Heart left ventricle (tissue), 16 donors: ENCODE results near the gene PSTPIP1. TPM values are rescaled to one million over a fixed set of nuclear protein-coding genes. Genes with fewer than 3 reads are reported as not detected.

Experiments
- ATAC-seq, 4 donors: fragments of 200-7000 bp; cut with Tn5 transposase; one replicate each; pipeline ENCODE4 v1.9.1; 2020 to 2022; ENCODE audit warnings: moderate library complexity in 4 of 4, mild to moderate bottlenecking in 3 of 4, moderate number of reproducible peaks in 1 of 4
- DNase-seq, 5 donors: peaks; one replicate each; pipeline ENCODE4 v3.0.0-alpha.2; 2020
- H3K27ac ChIP-seq, 12 donors: fragments of 200-600 bp; sonication (generic) in 4 of 12; one replicate each; pipeline versions ENCODE4 v1.5.0 to v1.8.0; 2016 to 2022; ENCODE audit warnings: mild to moderate bottlenecking in 2 of 12
- H3K27me3 ChIP-seq, 9 donors: fragments of 200-600 bp; sonication (generic) in 2 of 9; one replicate each; pipeline versions ENCODE4 v1.5.1 to v1.8.0; 2016 to 2022; ENCODE audit warnings: mild to moderate bottlenecking in 3 of 9
- H3K36me3 ChIP-seq, 9 donors: fragments of 200-600 bp; sonication (generic) in 2 of 9; one replicate each; pipeline versions ENCODE4 v1.5.0 to v1.8.0; 2018 to 2022; ENCODE audit warnings: mild to moderate bottlenecking in 2 of 9
- H3K4me1 ChIP-seq, 12 donors: fragments of 200-600 bp; sonication (generic) in 4 of 12; one replicate each; pipeline versions ENCODE4 v1.5.0 to v1.8.0; 2016 to 2022; ENCODE audit warnings: mild to moderate bottlenecking in 3 of 12
- H3K4me3 ChIP-seq, 12 donors: fragments of 200-600 bp; sonication (generic) in 4 of 12; one replicate each; pipeline versions ENCODE4 v1.5.0 to v1.8.0; 2017 to 2022; ENCODE audit warnings: mild to moderate bottlenecking in 9 of 12, moderate library complexity in 4 of 12
- H3K9me3 ChIP-seq, 12 donors: fragments of 200-600 bp; sonication (generic) in 4 of 12; one replicate each; pipeline versions ENCODE4 v1.5.0 to v1.8.0; 2016 to 2022; ENCODE audit warnings: mild to moderate bottlenecking in 1 of 12
- POLR2A ChIP-seq, 2 donors: fragments of 450-650 bp; IDR thresholded peaks; one replicate each; pipeline ENCODE4 v1.6.1; 2017; ENCODE audit warnings: antibody characterized with exemption in 2 of 2, mild to moderate bottlenecking in 2 of 2, moderate library complexity in 2 of 2
- WGBS, 4 donors: extraction: QIAGEN DNeasy Blood & Tissue Kit in 2 of 4; methylation state at CpG; one replicate each; pipeline versions ENCODE4 v1.1.5 to v1.1.7; 2013 to 2018; 5-methylcytosine and 5-hydroxymethylcytosine counted together
- intact Hi-C, 10 donors: fragments of 100-400 bp; cut with DNase I; formaldehyde crosslinking; loops; one replicate each; pipeline versions ENCODE4 v1.11.1 to v1.14.2; 2022
- polyA plus RNA-seq, 2 donors: library from polyadenylated mRNA; stranded (reverse); fragments of 200-250 nt; gene quantifications; one replicate each; pipeline ENCODE4 v1.2.3, GENCODE V29; 2013
- total RNA-seq, 9 donors: library from RNA; depleted of rRNA in 2 of 9; stranded (reverse); fragments of >200 nt in 2 of 9; fragmentation: NEBNext Ultra II Directional in 3 of 9; extraction: Animal tissue kit (Norgen Biotek cat#: 25700) in 3 of 9; gene quantifications; one replicate each; pipeline versions ENCODE4 v1.1.0 to v1.2.4, GENCODE V29; 2016 to 2023
- TF ChIP-seq, protein P1 (sequence below), 12 donors: fragments of 200-600 bp; sonication (generic) in 4 of 12; IDR thresholded peaks; one replicate each; pipeline versions ENCODE4 v1.5.0 to v1.8.0; 2018 to 2022; ENCODE audit warnings: antibody characterized with exemption in 12 of 12, mild to moderate bottlenecking in 5 of 12
- donor health status: ischemic (EF 13 %, LVEDD 7.1; RV severe dilation, severe dysfunction).
- donor health status: healthy with polysubstance abuse.
- donor health status: DM: no; HTN: yes; CAD: no.
- donor health status: DM: no; HTN: no; CAD: no.
- donor health status: ischemic (EF 25% LVEDD 6.9; RV normal size, moderate dysfunction).
- donor health status: ischemic (EF 25% LVEDD 5.7; RV mildly dilated, moderate dysfunction).
- donor health status: healthy.
- donor health status: DM: yes; HTN: yes; CAD: no.
- donor health status: ischemic (EF 35%, LVEDD 5.7; RV mildly dilated, moderate dysfunction).
- donor health status: nonischemic (EF 11% LVEDD 7.7; RV severe dilation, severe dysfunction).
- donor health status: DM: yes; HTN: yes; CAD: no.
- donor health status: PGD.
- donor health status: ischemic (EF 29% LVEDD 5.4; RV normal size, mild dysfunction).
- donor health status: nonischemic (EF 23%, LVEDD 6.1; RV moderate dilation, normal function).

The PSTPIP1 gene
- total and polyA plus RNA-seq, 11 donors, result 1.3 to 17.2 (median 2.9) TPM

DNA sequence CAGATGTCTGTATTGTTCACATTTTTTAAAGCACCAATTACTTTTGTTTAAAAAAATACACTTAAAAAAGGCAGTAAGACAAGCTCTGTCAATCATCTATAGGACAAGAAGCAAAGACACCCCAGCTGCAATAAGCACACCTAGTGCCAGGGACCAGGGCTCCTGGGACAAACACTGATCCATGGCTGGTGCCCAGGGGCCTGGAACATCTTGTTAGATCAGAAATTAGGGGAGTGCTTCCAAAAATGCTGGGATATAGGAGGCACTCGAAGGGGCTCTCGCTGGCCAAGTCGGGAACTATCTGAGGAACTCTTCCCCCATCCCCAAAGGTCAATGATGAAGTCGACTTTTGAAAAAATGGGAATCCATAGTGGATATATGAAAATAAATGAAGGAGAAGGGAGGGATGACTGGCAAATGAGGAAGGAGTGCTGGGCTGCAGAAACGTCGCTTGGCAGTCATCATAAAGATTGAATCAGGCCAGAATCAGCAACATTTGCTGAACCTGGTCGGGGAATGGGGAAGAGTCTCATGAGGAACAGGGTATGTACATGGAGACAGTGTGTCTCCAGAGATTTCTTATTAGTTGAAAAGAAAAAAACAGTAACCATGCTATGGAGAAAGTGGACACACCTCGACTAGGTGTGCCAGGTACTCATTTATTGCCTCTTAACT lies 47.5 kb downstream of the PSTPIP1 start:
- no peak for DNase-seq
- intact Hi-C loops, result no loop called here
- 88 to 89% (median 89%) methylated on average over 8 of the region's 8 CpGs for WGBS, 4 donors
- Histone ChIP-seq H3K4me1 (peaks cover 0 to 38% (median 11%) of the 10 kb centered on the region in 12 donors), H3K36me3 (peaks cover 0 to 69% (median 34%) of the 10 kb centered on the region in 9 donors), H3K9me3 (peaks cover 0 to 14% (median 0%) of the 10 kb centered on the region in 12 donors), H3K27me3 (no peaks in the 10 kb centered on the region), H3K4me3 (no peak overlapping the region), H3K27ac (no peak overlapping the region)
- no peak for TF ChIP-seq POLR2A (IDR thresholded peaks at IDR 0.05)
- TF ChIP-seq, protein P1, sequence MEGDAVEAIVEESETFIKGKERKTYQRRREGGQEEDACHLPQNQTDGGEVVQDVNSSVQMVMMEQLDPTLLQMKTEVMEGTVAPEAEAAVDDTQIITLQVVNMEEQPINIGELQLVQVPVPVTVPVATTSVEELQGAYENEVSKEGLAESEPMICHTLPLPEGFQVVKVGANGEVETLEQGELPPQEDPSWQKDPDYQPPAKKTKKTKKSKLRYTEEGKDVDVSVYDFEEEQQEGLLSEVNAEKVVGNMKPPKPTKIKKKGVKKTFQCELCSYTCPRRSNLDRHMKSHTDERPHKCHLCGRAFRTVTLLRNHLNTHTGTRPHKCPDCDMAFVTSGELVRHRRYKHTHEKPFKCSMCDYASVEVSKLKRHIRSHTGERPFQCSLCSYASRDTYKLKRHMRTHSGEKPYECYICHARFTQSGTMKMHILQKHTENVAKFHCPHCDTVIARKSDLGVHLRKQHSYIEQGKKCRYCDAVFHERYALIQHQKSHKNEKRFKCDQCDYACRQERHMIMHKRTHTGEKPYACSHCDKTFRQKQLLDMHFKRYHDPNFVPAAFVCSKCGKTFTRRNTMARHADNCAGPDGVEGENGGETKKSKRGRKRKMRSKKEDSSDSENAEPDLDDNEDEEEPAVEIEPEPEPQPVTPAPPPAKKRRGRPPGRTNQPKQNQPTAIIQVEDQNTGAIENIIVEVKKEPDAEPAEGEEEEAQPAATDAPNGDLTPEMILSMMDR (IDR thresholded peaks at IDR 0.05), result no peak
- no peak for ATAC-seq

DNA sequence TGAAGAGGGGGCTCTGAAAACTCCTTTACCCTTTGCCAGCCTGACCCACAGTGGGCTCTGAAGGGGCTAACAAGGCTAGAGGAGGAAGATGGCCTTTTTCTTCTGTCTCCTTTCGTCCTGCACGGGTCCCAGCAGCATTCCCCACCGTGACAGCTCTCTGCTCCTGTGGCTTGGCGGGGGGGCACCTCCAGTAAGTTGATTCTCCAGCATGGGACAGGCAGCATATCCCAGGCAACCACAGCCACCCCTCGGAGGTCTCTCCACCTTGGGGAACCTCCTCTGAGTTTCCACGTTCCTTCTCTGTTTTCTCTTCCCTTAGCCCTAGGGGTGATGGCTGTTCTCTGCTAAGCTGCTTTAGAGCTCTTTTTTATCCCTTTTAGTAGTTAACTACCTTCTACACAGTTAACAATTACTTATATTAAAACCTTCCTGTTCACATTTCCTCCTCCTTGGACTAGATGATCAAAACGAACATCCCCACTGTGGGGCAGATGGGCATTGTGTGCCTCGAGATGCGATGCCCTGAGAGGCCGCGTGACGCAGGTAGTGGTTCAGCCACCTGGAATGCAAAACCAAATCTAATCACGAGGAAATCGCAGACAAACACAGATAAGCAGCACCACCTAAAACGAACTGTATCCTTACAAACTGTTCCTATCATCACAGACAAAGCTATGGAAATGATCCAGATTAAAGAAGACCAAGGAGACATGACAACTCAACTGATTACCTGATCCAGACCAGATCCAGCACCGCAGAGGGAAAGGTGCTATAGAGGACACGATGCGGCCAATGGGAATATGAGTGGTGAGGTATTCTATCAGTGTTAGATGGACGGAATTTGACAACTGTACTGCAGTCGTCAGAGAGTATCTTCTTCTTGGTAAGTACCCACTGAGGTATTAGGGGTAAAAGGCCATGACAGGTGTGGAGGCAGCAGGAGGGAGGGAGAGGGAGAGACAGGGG lies 48.3 kb downstream of the PSTPIP1 start:
- Histone ChIP-seq H3K4me3 (no peak overlapping the region), H3K9me3 (peaks cover 0 to 14% (median 0%) of the 10 kb centered on the region in 12 donors), H3K27ac (peak overlapping the region in 5 of 12 donors; percentile 10 to 47 (median 20)), H3K36me3 (peaks cover 0 to 71% (median 39%) of the 10 kb centered on the region in 9 donors), H3K4me1 (peaks cover 0 to 38% (median 11%) of the 10 kb centered on the region in 12 donors), H3K27me3 (no peaks in the 10 kb centered on the region)
- DNase-seq (no peak), ATAC-seq (peak in 1 of 4 donors; percentile 17)
- WGBS, 4 donors, result 79 to 82% (median 80%) methylated on average over 20 of the region's 20 CpGs
- TF ChIP-seq, protein P1 (IDR thresholded peaks at IDR 0.05), result no peak
- no peak for TF ChIP-seq POLR2A (IDR thresholded peaks at IDR 0.05)
- intact Hi-C loops, result no loop called here

DNA sequence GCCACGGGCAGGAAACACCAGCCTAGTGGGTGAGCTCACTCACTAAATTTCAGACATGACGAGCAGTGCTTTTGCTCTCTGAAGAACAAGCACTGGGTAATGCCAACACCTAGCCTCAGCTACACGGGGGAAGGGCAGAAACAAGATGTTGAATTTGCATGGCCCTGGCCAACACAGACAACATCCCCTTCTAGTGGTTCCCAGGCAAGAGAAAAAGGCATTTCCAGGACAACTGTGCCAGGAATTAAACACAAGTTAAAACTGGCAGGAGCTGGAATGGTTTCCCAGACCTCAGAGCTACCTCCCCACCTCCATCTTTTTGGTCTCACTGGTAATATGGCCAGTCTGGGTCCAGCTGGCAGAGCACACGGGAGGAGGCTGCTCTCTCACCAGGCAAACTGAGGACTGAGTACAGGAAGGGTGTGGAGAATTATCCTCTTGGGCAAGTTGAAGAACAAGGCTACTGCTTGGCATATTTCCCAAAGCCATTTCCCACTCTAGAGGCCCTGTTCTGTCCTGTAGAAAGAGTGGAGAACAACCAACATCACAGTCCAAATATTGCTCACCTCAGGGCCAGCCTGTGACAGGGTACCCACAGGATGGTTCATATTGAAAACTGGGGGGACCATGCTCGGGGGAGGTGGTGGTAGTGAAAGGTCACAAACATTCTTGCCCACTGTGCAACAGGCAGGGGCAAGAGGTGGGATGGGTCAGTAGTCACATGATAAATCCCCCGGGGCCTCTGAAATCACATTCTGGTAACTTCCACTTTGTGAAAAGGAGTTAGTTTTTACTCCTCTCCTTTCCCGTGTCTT lies 49.5 kb downstream of the PSTPIP1 start:
- TF ChIP-seq, protein P1 (IDR thresholded peaks at IDR 0.05), result no peak
- TF ChIP-seq POLR2A (IDR thresholded peaks at IDR 0.05), result no peak
- peak overlapping the region in 7 of 12 donors; percentile 9 to 47 (median 25) for H3K27ac ChIP-seq
- peaks cover 0 to 70% (median 43%) of the 10 kb centered on the region in 9 donors for H3K36me3 ChIP-seq
- intact Hi-C loops, result no loop called here
- no peaks in the 10 kb centered on the region for H3K27me3 ChIP-seq
- H3K4me1 ChIP-seq, result peaks cover 0 to 26% (median 11%) of the 10 kb centered on the region in 12 donors
- no peak overlapping the region for H3K4me3 ChIP-seq
- WGBS, 4 donors, result 63 to 74% (median 69%) methylated on average over 7 of the region's 7 CpGs
- peak; percentile 63 to 95 (median 80) for ATAC-seq
- peak in 2 of 5 donors; percentile 23 to 28 for DNase-seq
- peaks cover 0 to 11% (median 0%) of the 10 kb centered on the region in 12 donors for H3K9me3 ChIP-seq
